HCT116 (cell line): Measurements from ENCODE around the gene MADD. TPM values are rescaled to one million over a fixed set of nuclear protein-coding genes. Genes with fewer than 3 reads are reported as not detected.
A peak's percentile ranks its signal among the peaks of the same experiment; 100 is the strongest.

Experiments used
- ATAC-seq: fragments of 200-7000 bp; cut with Tn5 transposase; 2 replicates; pipeline ENCODE4 v1.9.1; 2020; ENCODE audit warnings: mild to moderate bottlenecking, moderate library complexity
- BruUV-seq: library from RNA; stranded (reverse); fragments of 400-500 nt; replicated peaks from 2 replicates; lab custom pipeline; 2021; lab: Mats Ljungman, UMichigan
- CTCF ChIA-PET: fragments of 300-600 bp; sonication (Branson Sonifier 250); formaldehyde crosslinking; loops from one replicate; lab custom pipeline; 2021; ENCODE audit warnings: antibody characterized with exemption; lab: Charles Lee
- POLR2A ChIA-PET: fragments of 300-600, 350-600 bp; sonication (Branson Sonifier 250); formaldehyde crosslinking; loops from one replicate; lab custom pipeline; 2021; ENCODE audit warnings: antibody characterized with exemption; lab: Charles Lee
- RAD21 ChIA-PET, 2 experiments: fragments of 300-600 bp; sonication (Branson Sonifier 250); formaldehyde crosslinking; loops; one replicate each; lab custom pipeline; 2023; ENCODE audit warnings: low total read pairs in 2 of 2; ENCODE audit not compliant: uncharacterized antibody in 2 of 2, unreplicated experiment in 2 of 2, low non-redundant PET in 1 of 2; lab: Charles Lee
- DNase-seq: peaks from one replicate; pipeline ENCODE4 v3.0.0-alpha.2; 2010; ENCODE audit warnings: low read depth, low spot score
- H2AFZ ChIP-seq: fragments of 200-600 bp; shearing (Covaris generic), sonication (generic); 2 replicates; pipeline ENCODE4 v1.6.1; 2017; ENCODE audit warnings: low read depth, mixed run types, mixed read lengths, antibody characterized with exemption, low read length; ENCODE audit not compliant: poor library complexity, severe bottlenecking
- H3K27ac ChIP-seq: 2 replicates; pipeline ENCODE4 v1.5.1; 2012; ENCODE audit warnings: low read depth, low read length
- H3K27me3 ChIP-seq: fragments of 200-600 bp; sonication (generic); 2 replicates; pipeline ENCODE4 v1.6.1; 2016; ENCODE audit warnings: mixed run types, low read length, mixed read lengths; ENCODE audit not compliant: insufficient read depth
- H3K36me3 ChIP-seq, 2 experiments: fragments of 200-500 bp in 1 of 2; fragments of 200-600 bp in 1 of 2; sonication (Bioruptor generic) in 1 of 2; sonication (generic) in 1 of 2; 2 replicates each; pipeline versions ENCODE4 v1.5.1 to v1.6.1; 2014 to 2016; ENCODE audit warnings: low read length in 2 of 2, inconsistent platforms in 1 of 2, mixed read lengths in 1 of 2, mixed run types in 1 of 2; ENCODE audit not compliant: insufficient read depth in 2 of 2, control insufficient read depth in 1 of 2
- H3K4me1 ChIP-seq, 2 experiments: fragments of 200-600 bp in 1 of 2; sonication (generic) in 1 of 2; 2 replicates each; pipeline versions ENCODE4 v1.5.1 to v1.6.1; 2012 to 2017; ENCODE audit warnings: low read length in 2 of 2, inconsistent platforms in 1 of 2, mild to moderate bottlenecking in 1 of 2, mixed read lengths in 1 of 2, mixed run types in 1 of 2, moderate library complexity in 1 of 2; ENCODE audit not compliant: insufficient read depth in 2 of 2, control insufficient read depth in 1 of 2
- H3K4me2 ChIP-seq: fragments of 200-600 bp; sonication (generic); 2 replicates; pipeline ENCODE4 v1.6.1; 2017; ENCODE audit warnings: mixed run types, low read length, mixed read lengths
- H3K4me3 ChIP-seq, 2 experiments: fragments of 200-600 bp in 1 of 2; sonication (generic) in 1 of 2; replicated peaks in 1 of 2; 2 replicates each; pipeline ENCODE4 v1.5.1; 2011 to 2016; ENCODE audit warnings: low read length in 2 of 2, control low read depth in 1 of 2, low read depth in 1 of 2, mild to moderate bottlenecking in 1 of 2, mixed read lengths in 1 of 2, mixed run types in 1 of 2
- H3K79me2 ChIP-seq: fragments of 200-600 bp; sonication (generic); 2 replicates; pipeline ENCODE4 v1.6.1; 2017; ENCODE audit warnings: mild to moderate bottlenecking, mixed run types, low read length, moderate library complexity, mixed read lengths; ENCODE audit not compliant: insufficient read depth
- H3K9ac ChIP-seq: fragments of 200-600 bp; sonication (generic); 2 replicates; pipeline ENCODE4 v1.6.1; 2016; ENCODE audit warnings: low read length, mixed read lengths
- H3K9me2 ChIP-seq: fragments of 200-600 bp; sonication (generic), shearing (Covaris generic); 2 replicates; pipeline ENCODE4 v1.6.1; 2017; ENCODE audit warnings: mixed run types, mild to moderate bottlenecking, moderate library complexity; ENCODE audit not compliant: insufficient read depth
- H3K9me3 ChIP-seq, 2 experiments: fragments of 200-500 bp in 1 of 2; fragments of 200-600 bp in 1 of 2; sonication (Bioruptor generic) in 1 of 2; sonication (generic) in 1 of 2; 2 replicates each; pipeline ENCODE4 v1.6.1; 2014 to 2017; ENCODE audit warnings: low read length in 2 of 2, mixed read lengths in 2 of 2, inconsistent platforms in 1 of 2, low read depth in 1 of 2, mild to moderate bottlenecking in 1 of 2, mixed run types in 1 of 2, moderate library complexity in 1 of 2; ENCODE audit not compliant: control insufficient read depth in 1 of 2, insufficient read depth in 1 of 2
- H4K20me1 ChIP-seq: fragments of 200-600 bp; sonication (generic), shearing (Covaris generic); 2 replicates; pipeline ENCODE4 v1.6.1; 2017; ENCODE audit warnings: mixed run types, mild to moderate bottlenecking, moderate library complexity; ENCODE audit not compliant: insufficient read depth
- CEBPB ChIP-seq: IDR thresholded peaks from 2 replicates; pipeline ENCODE4 v1.6.1; 2012; ENCODE audit warnings: low read depth
- EZH2phosphoT487 ChIP-seq: fragments of 200-600 bp; IDR thresholded peaks from 2 replicates; pipeline ENCODE4 v1.6.1; 2018; ENCODE audit warnings: antibody characterized with exemption, borderline replicate concordance
- FOSL1 ChIP-seq: IDR thresholded peaks from 2 replicates; pipeline ENCODE4 v1.6.1; 2012; ENCODE audit warnings: low read depth
- JUND ChIP-seq: IDR thresholded peaks from 2 replicates; pipeline ENCODE4 v1.6.1; 2012
- POLR2A ChIP-seq: IDR thresholded peaks from 2 replicates; pipeline ENCODE4 v1.7.0; 2011; ENCODE audit warnings: borderline replicate concordance; ENCODE audit not compliant: insufficient read depth, insufficient read length; ENCODE audit errors: extremely low read depth
- POLR2AphosphoS5 ChIP-seq: IDR thresholded peaks from 2 replicates; pipeline ENCODE4 v1.6.1; 2011; ENCODE audit warnings: mild to moderate bottlenecking, low read depth, low read length, moderate library complexity
- RAD21 ChIP-seq: IDR thresholded peaks from 2 replicates; pipeline ENCODE4 v1.6.1; 2012; ENCODE audit warnings: low read depth, mild to moderate bottlenecking
- SIN3A ChIP-seq: IDR thresholded peaks from 2 replicates; pipeline ENCODE4 v1.6.1; 2012; ENCODE audit warnings: low read depth
- SRF ChIP-seq: IDR thresholded peaks from 2 replicates; pipeline ENCODE4 v1.6.1; 2012; ENCODE audit warnings: low read depth
- YY1 ChIP-seq: IDR thresholded peaks from 2 replicates; pipeline ENCODE4 v1.6.1; 2011; ENCODE audit warnings: low read length, low read depth, moderate library complexity, mild to moderate bottlenecking; ENCODE audit not compliant: insufficient replicate concordance; ENCODE audit errors: extremely low read depth
- ZNF274 ChIP-seq: fragments of 200-500 bp; sonication (Bioruptor generic); IDR thresholded peaks from 2 replicates; pipeline ENCODE4 v1.6.1; 2014; ENCODE audit warnings: mild to moderate bottlenecking, low read depth, low read length, inconsistent platforms
- intact Hi-C: fragments of 100-400 bp; cut with micrococcal nuclease; formaldehyde crosslinking; loops from 2 replicates; pipeline ENCODE4 v1.10.0; 2022
- total RNA-seq: library from RNA; stranded (reverse); gene quantifications from one replicate; pipeline ENCODE4 v1.2.1, GENCODE V29; 2021; ENCODE audit not compliant: unreplicated experiment
- TF ChIP-seq, protein P1 (sequence below): IDR thresholded peaks from 2 replicates; pipeline ENCODE4 v1.6.1; 2012
- TF ChIP-seq, protein P2 (sequence below): IDR thresholded peaks from 2 replicates; pipeline ENCODE4 v1.6.1; 2011; ENCODE audit warnings: mild to moderate bottlenecking, low read length, moderate library complexity; ENCODE audit not compliant: insufficient replicate concordance; ENCODE audit errors: extremely low read depth
- TF ChIP-seq, protein P3 (sequence below): IDR thresholded peaks from 2 replicates; pipeline ENCODE4 v1.6.1; 2012

Gene MADD
- total RNA-seq, 1 experiment from 2014 or later = 37.1 TPM

DNA sequence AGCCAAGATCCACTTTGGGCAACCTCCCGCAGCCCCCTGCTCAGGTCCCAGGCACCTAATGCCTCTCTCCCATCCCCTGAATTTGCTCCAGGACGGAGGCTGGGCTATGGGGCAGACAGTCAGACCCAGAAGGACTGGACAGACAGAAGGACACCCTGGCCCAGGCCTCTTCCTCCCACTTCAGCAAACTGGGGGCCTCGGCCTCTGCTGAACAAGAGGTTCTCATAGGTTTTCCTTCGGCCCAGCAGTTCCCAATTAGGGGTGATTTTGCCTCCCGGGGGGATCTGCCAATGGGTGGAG, 104.7 kb downstream of the MADD start:
- H3K4me2 ChIP-seq = peak overlapping the region; percentile 41
- H2AFZ ChIP-seq = no peak overlapping the region
- ChIA-PET RAD21 (no interaction called here), POLR2A (interaction anchor here (1.2 kb wide), 1 partner anchor 33 kb away, joined by 5 read pairs; the partner anchor contains the start of gene SLC39A13), CTCF (interaction anchor here (0.6 to 1.3 kb wide), 16 partner anchors 10 to 480 kb away, joined by 3 to 9 read pairs (median 5); partner anchors contain the start of gene PSMC3)
- TF ChIP-seq ZNF274 = no peak
- TF ChIP-seq POLR2AphosphoS5 = no peak
- TF ChIP-seq CEBPB = no peak
- TF ChIP-seq JUND = no peak
- TF ChIP-seq, protein P1, sequence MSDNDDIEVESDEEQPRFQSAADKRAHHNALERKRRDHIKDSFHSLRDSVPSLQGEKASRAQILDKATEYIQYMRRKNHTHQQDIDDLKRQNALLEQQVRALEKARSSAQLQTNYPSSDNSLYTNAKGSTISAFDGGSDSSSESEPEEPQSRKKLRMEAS = no peak
- no peak for TF ChIP-seq EZH2phosphoT487
- no peak for TF ChIP-seq YY1
- no peak for TF ChIP-seq POLR2A
- TF ChIP-seq FOSL1 = no peak
- TF ChIP-seq SIN3A = no peak
- H3K9ac ChIP-seq = no peak overlapping the region
- no peaks in the 10 kb centered on the region for H3K27me3 ChIP-seq
- ATAC-seq (no peak), DNase-seq (no peak)
- peak overlapping the region; percentile 31; the same call in 1 of the 2 replicates for H3K27ac ChIP-seq
- H3K9me3 ChIP-seq = no peaks in the 10 kb centered on the region
- H3K9me2 ChIP-seq = no peaks in the 10 kb centered on the region
- H3K36me3 ChIP-seq = no peaks in the 10 kb centered on the region
- no peak overlapping the region for H3K4me3 ChIP-seq
- no peaks in the 10 kb centered on the region for H4K20me1 ChIP-seq
- no peaks in the 10 kb centered on the region for H3K79me2 ChIP-seq
- intact Hi-C loops = loop anchor here (1.0 to 5.0 kb wide), 4 partner anchors 34 to 478 kb away; partner anchors contain the start of gene SLC39A13
- BruUV-seq = no TSS peak
- peaks cover 11 to 29% of the 10 kb centered on the region in 2 experiments; a peak in 3 of 4 replicates for H3K4me1 ChIP-seq

DNA sequence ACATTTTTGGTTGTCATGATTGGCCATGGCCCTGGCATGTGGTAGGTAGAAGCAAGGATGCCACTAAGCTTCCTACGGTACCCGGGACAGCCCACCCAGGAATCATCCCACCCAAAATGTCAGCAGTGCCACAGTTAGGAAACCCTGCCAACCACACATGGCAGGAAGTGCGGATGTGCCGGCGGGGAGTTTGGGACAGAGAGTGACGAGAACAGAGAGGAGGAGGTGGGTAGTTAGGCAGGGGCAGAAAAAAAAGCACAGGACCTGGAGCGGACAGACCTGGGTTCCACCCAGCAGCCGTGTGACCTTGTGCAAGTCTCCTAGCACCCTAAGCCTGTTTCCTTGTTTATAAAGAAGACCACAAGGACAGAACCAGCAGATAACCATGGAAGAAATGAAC, 105.1 kb downstream of the MADD start:
- Histone ChIP-seq H3K36me3 (no peaks in the 10 kb centered on the region), H3K9me2 (no peaks in the 10 kb centered on the region), H3K4me2 (peak overlapping the region; percentile 41; the same call in 1 of the 2 replicates), H3K79me2 (no peaks in the 10 kb centered on the region), H4K20me1 (no peaks in the 10 kb centered on the region), H3K4me1 (peaks cover 11 to 29% of the 10 kb centered on the region in 2 experiments; a peak in 3 of 4 replicates), H3K4me3 (no peak overlapping the region), H3K27me3 (no peaks in the 10 kb centered on the region), H3K9me3 (no peaks in the 10 kb centered on the region), H3K9ac (no peak overlapping the region), H2AFZ (no peak overlapping the region), H3K27ac (no peak overlapping the region)
- intact Hi-C loops = no loop called here
- no TSS peak for BruUV-seq
- ChIA-PET RAD21 (no interaction called here), POLR2A (interaction anchor here (1.2 kb wide), 1 partner anchor 33 kb away, joined by 5 read pairs; the partner anchor contains the start of gene SLC39A13), CTCF (interaction anchor here (0.9 to 1.3 kb wide), 11 partner anchors 12 to 480 kb away, joined by 3 to 9 read pairs (median 5); no protein-coding TSS in a partner anchor)
- DNase-seq (no peak), ATAC-seq (no peak)
- TF ChIP-seq FOSL1 (no peak), JUND (no peak), EZH2phosphoT487 (no peak), CEBPB (no peak), RAD21 (no peak), SRF (no peak), POLR2A (no peak)
- TF ChIP-seq, protein P1 = no peak
- TF ChIP-seq, protein P2, sequence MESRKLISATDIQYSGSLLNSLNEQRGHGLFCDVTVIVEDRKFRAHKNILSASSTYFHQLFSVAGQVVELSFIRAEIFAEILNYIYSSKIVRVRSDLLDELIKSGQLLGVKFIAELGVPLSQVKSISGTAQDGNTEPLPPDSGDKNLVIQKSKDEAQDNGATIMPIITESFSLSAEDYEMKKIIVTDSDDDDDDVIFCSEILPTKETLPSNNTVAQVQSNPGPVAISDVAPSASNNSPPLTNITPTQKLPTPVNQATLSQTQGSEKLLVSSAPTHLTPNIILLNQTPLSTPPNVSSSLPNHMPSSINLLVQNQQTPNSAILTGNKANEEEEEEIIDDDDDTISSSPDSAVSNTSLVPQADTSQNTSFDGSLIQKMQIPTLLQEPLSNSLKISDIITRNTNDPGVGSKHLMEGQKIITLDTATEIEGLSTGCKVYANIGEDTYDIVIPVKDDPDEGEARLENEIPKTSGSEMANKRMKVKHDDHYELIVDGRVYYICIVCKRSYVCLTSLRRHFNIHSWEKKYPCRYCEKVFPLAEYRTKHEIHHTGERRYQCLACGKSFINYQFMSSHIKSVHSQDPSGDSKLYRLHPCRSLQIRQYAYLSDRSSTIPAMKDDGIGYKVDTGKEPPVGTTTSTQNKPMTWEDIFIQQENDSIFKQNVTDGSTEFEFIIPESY = no peak
- TF ChIP-seq, protein P3, sequence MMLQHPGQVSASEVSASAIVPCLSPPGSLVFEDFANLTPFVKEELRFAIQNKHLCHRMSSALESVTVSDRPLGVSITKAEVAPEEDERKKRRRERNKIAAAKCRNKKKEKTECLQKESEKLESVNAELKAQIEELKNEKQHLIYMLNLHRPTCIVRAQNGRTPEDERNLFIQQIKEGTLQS = no peak
